T-cell (primary cell): ENCODE data around the gene TMEM255B. TPM values are rescaled to one million over a fixed set of nuclear protein-coding genes. Genes with fewer than 3 reads are reported as not detected.

Experiments used
- ATAC-seq, 4 experiments: fragments of 200-7000 bp in 3 of 4; fragments of 150-1000 bp in 1 of 4; cut with Tn5 transposase; replicated peaks in 1 of 4; 1 replicate in 3 of 4; 2 replicates in 1 of 4; pipeline ENCODE4 v1.10.0; 2021; ENCODE audit warnings: moderate library complexity in 3 of 4, mild to moderate bottlenecking in 2 of 4, moderate number of reproducible peaks in 1 of 4
- CTCF ChIA-PET, 2 donors: fragments of 300-600 bp; sonication (Branson Sonifier 250); formaldehyde crosslinking; loops; one replicate each; lab custom pipeline; 2022; ENCODE audit warnings: antibody characterized with exemption in 2 of 2; lab: Charles Lee
- POLR2A ChIA-PET, 2 donors: fragments of 300-600 bp; sonication (Branson Sonifier 250); formaldehyde crosslinking; loops; one replicate each; lab custom pipeline; 2022; ENCODE audit warnings: antibody characterized with exemption in 2 of 2; lab: Charles Lee
- DNase-seq, 35 experiments: peaks; one replicate each; pipeline versions ENCODE4 v3.0.0 to v3.0.0-alpha.2; 2013 to 2023
- H3K27ac ChIP-seq: one replicate; pipeline ENCODE4 v1.5.1; 2013; ENCODE audit warnings: low read length
- H3K27me3 ChIP-seq, 2 experiments: replicated peaks in 1 of 2; 1 replicate in 1 of 2; 2 replicates in 1 of 2; pipeline versions ENCODE4 v1.6.1 to v1.7.0; 2013; ENCODE audit warnings: low read length in 1 of 2, mixed read lengths in 1 of 2; ENCODE audit not compliant: control insufficient read depth in 2 of 2, insufficient read depth in 2 of 2; ENCODE audit errors: extremely low read depth in 1 of 2
- H3K36me3 ChIP-seq, 2 donors: 1 replicate in 1 of 2; 2 replicates in 1 of 2; pipeline versions ENCODE4 v1.6.1 to v1.7.0; 2013; ENCODE audit warnings: low read length in 1 of 2; ENCODE audit not compliant: control insufficient read depth in 2 of 2, insufficient read depth in 1 of 2; ENCODE audit errors: extremely low read depth in 1 of 2
- H3K4me1 ChIP-seq, 2 experiments: 1 replicate in 1 of 2; 2 replicates in 1 of 2; pipeline versions ENCODE4 v1.6.1 to v1.7.0; 2013; ENCODE audit warnings: low read length in 2 of 2, mixed read lengths in 1 of 2; ENCODE audit not compliant: insufficient read depth in 2 of 2, control insufficient read depth in 1 of 2; ENCODE audit errors: extremely low read depth in 1 of 2
- H3K4me3 ChIP-seq, 2 donors: 1 replicate in 1 of 2; 2 replicates in 1 of 2; pipeline versions ENCODE4 v1.5.1 to v1.7.0; 2013; ENCODE audit warnings: mild to moderate bottlenecking in 2 of 2, low read length in 1 of 2, moderate library complexity in 1 of 2; ENCODE audit not compliant: control insufficient read depth in 1 of 2; ENCODE audit errors: extremely low read depth in 1 of 2
- H3K9me3 ChIP-seq: 2 replicates; pipeline ENCODE4 v1.7.0; 2013
- H3K27ac Mint-ChIP-seq, 2 donors: one replicate each; pipeline ENCODE4 v1.8.0; 2020 to 2021; ENCODE audit warnings: mild to moderate bottlenecking in 2 of 2, mixed read lengths in 2 of 2
- H3K27me3 Mint-ChIP-seq, 2 donors: one replicate each; pipeline ENCODE4 v1.8.0; 2021 to 2022; ENCODE audit warnings: mixed read lengths in 2 of 2
- H3K36me3 Mint-ChIP-seq: one replicate; pipeline ENCODE4 v1.8.0; 2021; ENCODE audit warnings: mixed read lengths
- H3K4me1 Mint-ChIP-seq, 3 donors: one replicate each; pipeline ENCODE4 v1.8.0; 2020 to 2022; ENCODE audit warnings: mixed read lengths in 3 of 3, mild to moderate bottlenecking in 1 of 3
- H3K4me3 Mint-ChIP-seq, 3 donors: one replicate each; pipeline ENCODE4 v1.8.0; 2020 to 2022; ENCODE audit warnings: mild to moderate bottlenecking in 3 of 3, mixed read lengths in 3 of 3, moderate library complexity in 3 of 3
- H3K9me3 Mint-ChIP-seq, 3 donors: one replicate each; pipeline ENCODE4 v1.8.0; 2020 to 2022; ENCODE audit warnings: mixed read lengths in 3 of 3
- WGBS: methylation state at CpG from one replicate; pipeline ENCODE4 v1.1.5; 2013; ENCODE audit warnings: missing lambda C conversion rate; ENCODE audit not compliant: insufficient coverage; 5-methylcytosine and 5-hydroxymethylcytosine counted together
- total RNA-seq, 35 experiments: library from RNA in 6 of 35; stranded (reverse) in 6 of 35; fragments of 120-200 nt in 1 of 35; gene quantifications; one replicate each; pipeline versions ENCODE4 v1.2.1 to v1.2.4 and lab custom pipeline; 2013 to 2026

The TMEM255B gene
- total RNA-seq, 5 donors from 2014 or later (not counting 1 experiment from before 2014, with no cell fraction given): 0.76 to 1.2 (median 0.89) TPM

- ATAC-seq (no peak), DNase-seq (no peak)
- H3K4me3 ChIP-seq: no peak overlapping the region
- H3K27ac ChIP-seq: no peak overlapping the region
- Mint-ChIP-seq H3K9me3 (no peaks in the 10 kb centered on the region), H3K36me3 (no peaks in the 10 kb centered on the region), H3K4me1 (peaks cover 10 to 19% (median 11%) of the 10 kb centered on the region in 3 donors), H3K27me3 (peaks cover 45 to 59% of the 10 kb centered on the region in 2 donors), H3K4me3 (no peak overlapping the region), H3K27ac (no peak overlapping the region)
- CTCF ChIA-PET: no interaction called here
- peaks cover 0 to 17% of the 10 kb centered on the region in 2 experiments for H3K4me1 ChIP-seq
- POLR2A ChIA-PET: no interaction called here
- WGBS: 85% methylated on average over 13 of the region's 13 CpGs
- no peaks in the 10 kb centered on the region for H3K9me3 ChIP-seq
- no peaks in the 10 kb centered on the region for H3K36me3 ChIP-seq
- H3K27me3 ChIP-seq: peaks cover 11 to 64% of the 10 kb centered on the region in 2 experiments
These were observed 4.2 kb downstream of the TMEM255B start for GRCh38 chr13:113763254-113763653.

GRCh38 chr13:113763961-113764792 is 5.2 kb downstream of the TMEM255B start:
- ATAC-seq: no peak
- H3K27ac Mint-ChIP-seq: no peak overlapping the region
- DNase-seq: no peak
- Histone ChIP-seq H3K36me3 (no peaks in the 10 kb centered on the region), H3K9me3 (no peaks in the 10 kb centered on the region), H3K4me3 (no peak overlapping the region), H3K4me1 (peaks cover 0 to 9% of the 10 kb centered on the region in 2 experiments), H3K27me3 (peaks cover 11 to 58% of the 10 kb centered on the region in 2 experiments), H3K27ac (no peak overlapping the region)
- ChIA-PET CTCF (no interaction called here), POLR2A (no interaction called here)
- peaks cover 45 to 56% of the 10 kb centered on the region in 2 donors for H3K27me3 Mint-ChIP-seq
- peaks cover 7 to 14% (median 8%) of the 10 kb centered on the region in 3 donors for H3K4me1 Mint-ChIP-seq
- 91% methylated on average over 15 of the region's 25 CpGs for WGBS
- H3K4me3 Mint-ChIP-seq: no peak overlapping the region
- no peaks in the 10 kb centered on the region for H3K9me3 Mint-ChIP-seq
- no peaks in the 10 kb centered on the region for H3K36me3 Mint-ChIP-seq

DNA sequence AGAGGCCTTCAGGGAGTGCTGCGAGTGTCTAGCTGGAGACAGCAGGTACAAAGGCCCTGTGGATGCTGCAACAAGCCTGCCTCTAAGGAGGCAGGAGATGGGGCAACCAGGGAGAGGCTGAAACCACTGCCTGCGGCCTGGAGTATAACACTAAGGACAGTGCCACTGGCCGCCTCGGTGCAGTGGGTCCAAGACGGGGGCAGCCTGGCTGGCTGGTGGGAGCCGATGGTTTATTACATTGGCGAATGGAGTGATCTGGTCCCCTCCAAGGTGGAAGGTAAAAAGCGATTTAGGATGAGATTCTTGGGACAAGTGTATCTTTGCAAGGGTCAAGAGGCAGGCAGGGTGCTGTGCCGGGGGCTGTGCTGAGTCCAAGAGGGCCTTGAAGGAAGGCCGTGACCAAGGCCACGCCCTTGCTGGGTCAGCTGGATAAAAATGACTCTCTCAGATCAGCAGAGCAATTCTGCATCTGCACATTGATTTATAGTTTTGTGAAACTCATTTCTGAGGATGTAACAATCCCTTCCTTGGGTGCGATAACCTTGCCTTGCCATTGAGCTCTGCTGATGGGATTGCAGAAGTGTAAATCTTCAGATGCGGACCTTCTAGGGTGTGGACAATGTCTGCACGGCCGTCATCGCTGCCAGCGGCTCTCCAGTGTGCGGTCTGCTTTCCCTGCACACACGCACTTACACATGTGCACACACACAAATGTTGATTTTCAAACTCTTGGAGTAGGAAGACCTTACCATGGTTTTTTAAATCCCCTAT is 6.0 kb downstream of the TMEM255B start:
- WGBS: 89% methylated on average over 13 of the region's 19 CpGs
- ATAC-seq (no peak), DNase-seq (no peak)
- Mint-ChIP-seq H3K9me3 (no peaks in the 10 kb centered on the region), H3K4me3 (no peak overlapping the region), H3K27ac (no peak overlapping the region), H3K27me3 (peaks cover 38 to 49% of the 10 kb centered on the region in 2 donors), H3K4me1 (peaks cover under 1 to 6% (median under 1%) of the 10 kb centered on the region in 3 donors), H3K36me3 (no peaks in the 10 kb centered on the region)
- Histone ChIP-seq H3K4me3 (no peak overlapping the region), H3K27ac (no peak overlapping the region), H3K4me1 (peaks cover 0 to 1% of the 10 kb centered on the region in 2 experiments), H3K36me3 (no peaks in the 10 kb centered on the region), H3K9me3 (no peaks in the 10 kb centered on the region), H3K27me3 (peaks cover 9 to 50% of the 10 kb centered on the region in 2 experiments)
- POLR2A ChIA-PET: no interaction called here
- CTCF ChIA-PET: no interaction called here

DNA sequence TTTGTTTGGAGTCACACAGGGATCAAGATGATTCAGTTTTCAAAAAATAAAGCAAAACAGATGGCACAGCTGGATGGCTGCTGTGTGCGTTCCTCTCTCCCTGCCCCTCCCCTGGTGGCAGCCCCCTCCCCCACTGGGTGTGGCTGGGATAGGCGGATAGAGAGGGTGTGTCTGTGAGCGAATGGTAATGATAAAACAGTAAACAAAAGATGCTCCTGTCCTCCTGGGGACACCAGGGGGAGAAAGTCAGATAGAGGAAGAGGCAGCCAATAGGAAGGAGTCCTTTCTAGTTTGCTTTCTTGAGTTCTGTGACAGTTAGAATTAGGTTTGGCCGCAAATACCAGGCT is 6.5 kb downstream of the TMEM255B start:
- H3K9me3 ChIP-seq: no peaks in the 10 kb centered on the region
- peaks cover 8 to 46% of the 10 kb centered on the region in 2 experiments for H3K27me3 ChIP-seq
- no peaks in the 10 kb centered on the region for H3K4me1 ChIP-seq
- CTCF ChIA-PET: no interaction called here
- no peaks in the 10 kb centered on the region for H3K36me3 Mint-ChIP-seq
- POLR2A ChIA-PET: no interaction called here
- H3K4me1 Mint-ChIP-seq: peaks cover 0 to 1% (median 0%) of the 10 kb centered on the region in 3 donors
- no peaks in the 10 kb centered on the region for H3K36me3 ChIP-seq
- no peak overlapping the region for H3K4me3 Mint-ChIP-seq
- DNase-seq (no peak), ATAC-seq (no peak)
- H3K9me3 Mint-ChIP-seq: no peaks in the 10 kb centered on the region
- H3K27ac Mint-ChIP-seq: no peak overlapping the region
- WGBS: 81% methylated on average over 3 of the region's 4 CpGs
- H3K4me3 ChIP-seq: no peak overlapping the region
- peaks cover 34 to 46% of the 10 kb centered on the region in 2 donors for H3K27me3 Mint-ChIP-seq
- no peak overlapping the region for H3K27ac ChIP-seq

GRCh38 chr13:113766035-113766800 is 7.2 kb downstream of the TMEM255B start:
- H3K27me3 ChIP-seq: peaks cover 5 to 40% of the 10 kb centered on the region in 2 experiments
- Mint-ChIP-seq H3K4me1 (no peaks in the 10 kb centered on the region), H3K36me3 (no peaks in the 10 kb centered on the region), H3K4me3 (no peak overlapping the region), H3K27me3 (peaks cover 27 to 39% of the 10 kb centered on the region in 2 donors), H3K9me3 (no peaks in the 10 kb centered on the region), H3K27ac (no peak overlapping the region)
- H3K4me1 ChIP-seq: no peaks in the 10 kb centered on the region
- DNase-seq: no peak
- no peaks in the 10 kb centered on the region for H3K9me3 ChIP-seq
- H3K27ac ChIP-seq: no peak overlapping the region
- WGBS: 81% methylated on average over 20 of the region's 30 CpGs
- ChIA-PET POLR2A (no interaction called here), CTCF (no interaction called here)
- no peaks in the 10 kb centered on the region for H3K36me3 ChIP-seq
- no peak for ATAC-seq
- H3K4me3 ChIP-seq: no peak overlapping the region

GRCh38 chr13:113767366-113767765 is 8.3 kb downstream of the TMEM255B start:
- H3K36me3 Mint-ChIP-seq: no peaks in the 10 kb centered on the region
- H3K27me3 Mint-ChIP-seq: peaks cover 16 to 28% of the 10 kb centered on the region in 2 donors
- CTCF ChIA-PET: no interaction called here
- H3K4me1 ChIP-seq: no peaks in the 10 kb centered on the region
- no peak overlapping the region for H3K4me3 Mint-ChIP-seq
- ATAC-seq: no peak
- DNase-seq: no peak
- WGBS: no CpG with 5 or more reads among the region's 2 CpGs
- H3K4me1 Mint-ChIP-seq: peaks cover 0 to 4% (median 3%) of the 10 kb centered on the region in 3 donors
- peaks cover 0 to 34% of the 10 kb centered on the region in 2 experiments for H3K27me3 ChIP-seq
- H3K27ac ChIP-seq: no peak overlapping the region
- no peak overlapping the region for H3K27ac Mint-ChIP-seq
- POLR2A ChIA-PET: no interaction called here
- no peaks in the 10 kb centered on the region for H3K9me3 ChIP-seq
- H3K36me3 ChIP-seq: no peaks in the 10 kb centered on the region
- no peak overlapping the region for H3K4me3 ChIP-seq
- H3K9me3 Mint-ChIP-seq: peaks cover under 1 to 6% (median 2%) of the 10 kb centered on the region in 3 donors
